HEK293T (cell line): ENCODE measurements around the gene C16orf74.

Source experiments
- ARNT ChIP-seq: fragments of 450-650 bp; IDR thresholded peaks from 2 replicates; pipeline ENCODE4 v1.6.1; 2017; ENCODE audit warnings: mild to moderate bottlenecking
- BHLHE40 ChIP-seq: fragments of 450-650 bp; IDR thresholded peaks from 2 replicates; pipeline ENCODE4 v1.6.1; 2016; ENCODE audit warnings: mild to moderate bottlenecking, moderate library complexity, borderline replicate concordance
- CTBP1 ChIP-seq: fragments of 450-650 bp; IDR thresholded peaks from 2 replicates; pipeline ENCODE4 v1.6.1; 2016; ENCODE audit warnings: borderline replicate concordance
- ELF4 ChIP-seq: fragments of 450-650 bp; IDR thresholded peaks from 2 replicates; pipeline ENCODE4 v1.6.1; 2017; ENCODE audit warnings: antibody characterized with exemption
- FOXA1 ChIP-seq: fragments of 450-650 bp; IDR thresholded peaks from 2 replicates; pipeline ENCODE4 v1.6.1; 2016; ENCODE audit warnings: mild to moderate bottlenecking
- FOXK2 ChIP-seq: fragments of 450-650 bp; IDR thresholded peaks from 2 replicates; pipeline ENCODE4 v1.6.1; 2016; ENCODE audit warnings: mild to moderate bottlenecking
- FOXM1 ChIP-seq: fragments of 450-650 bp; IDR thresholded peaks from 2 replicates; pipeline ENCODE4 v1.6.1; 2017; ENCODE audit warnings: mild to moderate bottlenecking, borderline replicate concordance
- L3MBTL2 ChIP-seq: fragments of 450-650 bp; conservative IDR thresholded peaks from 2 replicates; pipeline ENCODE4 v1.6.1; 2016; ENCODE audit warnings: mild to moderate bottlenecking
- NFRKB ChIP-seq: fragments of 450-650 bp; IDR thresholded peaks from 2 replicates; pipeline ENCODE4 v1.6.1; 2016; ENCODE audit warnings: mild to moderate bottlenecking, moderate library complexity
- PKNOX1 ChIP-seq: fragments of 450-650 bp; IDR thresholded peaks from 2 replicates; pipeline ENCODE4 v1.6.1; 2016
- SP1 ChIP-seq: fragments of 450-650 bp; IDR thresholded peaks from 2 replicates; pipeline ENCODE4 v1.6.1; 2017
- TARDBP ChIP-seq: fragments of 450-650 bp; IDR thresholded peaks from 2 replicates; pipeline ENCODE4 v1.6.1; 2016
- ZNF384 ChIP-seq: fragments of 450-650 bp; IDR thresholded peaks from 2 replicates; pipeline ENCODE4 v1.6.1; 2016

GRCh38 chr16:85658504-85659326, 92.2 kb downstream of the C16orf74 start:
- TF ChIP-seq SP1 (no peak), FOXK2 (no peak), ARNT (no peak), BHLHE40 (no peak), ELF4 (no peak), TARDBP (no peak), FOXM1 (no peak), PKNOX1 (no peak), CTBP1 (no peak), FOXA1 (no peak), NFRKB (no peak), ZNF384 (no peak), L3MBTL2 (no peak)
